Measurements from ENCODE around the gene NPIPB8. TPM values are rescaled to one million over a fixed set of nuclear protein-coding genes. Genes with fewer than 3 reads are reported as not detected.

NPIPB8 gene
- total and polyA plus RNA-seq, 2 of the 13 experiments (the other 11 are each of a cell fraction or from before 2014, with no cell fraction given) = 0.49 to 2.3 TPM

DNA sequence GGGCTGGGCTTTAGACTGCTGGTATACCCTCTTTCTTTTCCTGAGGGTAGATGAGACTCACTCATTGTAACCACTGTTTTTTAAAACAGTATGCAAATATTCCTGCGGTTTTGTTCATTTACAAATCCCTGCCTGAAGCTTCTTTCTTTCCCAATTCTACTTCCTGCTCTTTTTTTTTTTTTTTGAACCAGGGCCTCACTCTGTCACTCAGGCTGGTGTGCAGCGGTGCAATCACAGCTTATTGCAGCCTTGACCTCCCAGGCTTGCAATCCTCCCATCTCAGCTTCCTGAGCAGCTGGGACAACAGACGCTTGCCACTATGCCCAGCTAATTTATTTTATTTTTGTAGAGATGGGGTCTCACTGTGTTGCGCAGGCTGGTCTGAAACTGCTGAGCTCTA is 20.0 kb upstream of the NPIPB8 start (continued):
- TF ChIP-seq ATF7 (IDR thresholded peaks at IDR 0.05) (no peak), ATF7 (CRISPR knock-in tag; IDR thresholded peaks at IDR 0.05) (0 out of 2 replicates have a peak, but pooled peaks have one; percentile 29), ZNF670 (CRISPR knock-in tag; IDR thresholded peaks at IDR 0.05; ENCODE audit: borderline replicate concordance) (no peak), ZFP62 (CRISPR knock-in tag; IDR thresholded peaks at IDR 0.05) (no peak), NR2F6 (IDR thresholded peaks at IDR 0.05) (peak; percentile 85), NR2F6 (CRISPR knock-in tag; IDR thresholded peaks at IDR 0.05) (peak; percentile 89), MTF1 (CRISPR knock-in tag; IDR thresholded peaks at IDR 0.05) (no peak), ZUFSP (CRISPR knock-in tag; IDR thresholded peaks at IDR 0.05; ENCODE audit: borderline replicate concordance) (no peak), FOXO1 (CRISPR knock-in tag; IDR thresholded peaks at IDR 0.05) (no peak), HIVEP1 (CRISPR knock-in tag; IDR thresholded peaks at IDR 0.05) (no peak), MED1 (CRISPR knock-in tag; IDR thresholded peaks at IDR 0.05) (peak; percentile 47; the same call in 1 of the 2 replicates), ZFYVE20 (CRISPR knock-in tag; IDR thresholded peaks at IDR 0.05; ENCODE audit: borderline replicate concordance, low read depth) (no peak), FIP1L1 (IDR thresholded peaks at IDR 0.05; ENCODE audit: borderline replicate concordance, insufficient read depth, low read depth, low read length) (no peak), ZNF143 (CRISPR knock-in tag; IDR thresholded peaks at IDR 0.05) (no peak), POGZ (CRISPR knock-in tag; IDR thresholded peaks at IDR 0.05) (no peak), ZNF562 (CRISPR knock-in tag; IDR thresholded peaks at IDR 0.05; ENCODE audit: borderline replicate concordance) (no peak), SMYD3 (CRISPR knock-in tag; IDR thresholded peaks at IDR 0.05) (no peak), SRSF4 (IDR thresholded peaks at IDR 0.05; ENCODE audit: low read depth, low read length, poor library complexity, severe bottlenecking) (no peak), NR2C2 (CRISPR knock-in tag; IDR thresholded peaks at IDR 0.05; ENCODE audit: borderline replicate concordance) (peak; percentile 67)
- TF ChIP-seq, protein P1, sequence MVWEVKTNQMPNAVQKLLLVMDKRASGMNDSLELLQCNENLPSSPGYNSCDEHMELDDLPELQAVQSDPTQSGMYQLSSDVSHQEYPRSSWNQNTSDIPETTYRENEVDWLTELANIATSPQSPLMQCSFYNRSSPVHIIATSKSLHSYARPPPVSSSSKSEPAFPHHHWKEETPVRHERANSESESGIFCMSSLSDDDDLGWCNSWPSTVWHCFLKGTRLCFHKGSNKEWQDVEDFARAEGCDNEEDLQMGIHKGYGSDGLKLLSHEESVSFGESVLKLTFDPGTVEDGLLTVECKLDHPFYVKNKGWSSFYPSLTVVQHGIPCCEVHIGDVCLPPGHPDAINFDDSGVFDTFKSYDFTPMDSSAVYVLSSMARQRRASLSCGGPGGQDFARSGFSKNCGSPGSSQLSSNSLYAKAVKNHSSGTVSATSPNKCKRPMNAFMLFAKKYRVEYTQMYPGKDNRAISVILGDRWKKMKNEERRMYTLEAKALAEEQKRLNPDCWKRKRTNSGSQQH (CRISPR knock-in tag; IDR thresholded peaks at IDR 0.05; ENCODE audit: low read depth) = no peak
- TF ChIP-seq, protein P2, sequence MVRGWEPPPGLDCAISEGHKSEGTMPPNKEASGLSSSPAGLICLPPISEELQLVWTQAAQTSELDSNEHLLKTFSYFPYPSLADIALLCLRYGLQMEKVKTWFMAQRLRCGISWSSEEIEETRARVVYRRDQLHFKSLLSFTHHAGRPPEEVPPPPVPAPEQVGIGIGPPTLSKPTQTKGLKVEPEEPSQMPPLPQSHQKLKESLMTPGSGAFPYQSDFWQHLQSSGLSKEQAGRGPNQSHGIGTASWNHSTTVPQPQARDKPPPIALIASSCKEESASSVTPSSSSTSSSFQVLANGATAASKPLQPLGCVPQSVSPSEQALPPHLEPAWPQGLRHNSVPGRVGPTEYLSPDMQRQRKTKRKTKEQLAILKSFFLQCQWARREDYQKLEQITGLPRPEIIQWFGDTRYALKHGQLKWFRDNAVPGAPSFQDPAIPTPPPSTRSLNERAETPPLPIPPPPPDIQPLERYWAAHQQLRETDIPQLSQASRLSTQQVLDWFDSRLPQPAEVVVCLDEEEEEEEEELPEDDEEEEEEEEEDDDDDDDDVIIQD (CRISPR knock-in tag; IDR thresholded peaks at IDR 0.05; ENCODE audit: low read depth) = no peak
- TF ChIP-seq, protein P3, sequence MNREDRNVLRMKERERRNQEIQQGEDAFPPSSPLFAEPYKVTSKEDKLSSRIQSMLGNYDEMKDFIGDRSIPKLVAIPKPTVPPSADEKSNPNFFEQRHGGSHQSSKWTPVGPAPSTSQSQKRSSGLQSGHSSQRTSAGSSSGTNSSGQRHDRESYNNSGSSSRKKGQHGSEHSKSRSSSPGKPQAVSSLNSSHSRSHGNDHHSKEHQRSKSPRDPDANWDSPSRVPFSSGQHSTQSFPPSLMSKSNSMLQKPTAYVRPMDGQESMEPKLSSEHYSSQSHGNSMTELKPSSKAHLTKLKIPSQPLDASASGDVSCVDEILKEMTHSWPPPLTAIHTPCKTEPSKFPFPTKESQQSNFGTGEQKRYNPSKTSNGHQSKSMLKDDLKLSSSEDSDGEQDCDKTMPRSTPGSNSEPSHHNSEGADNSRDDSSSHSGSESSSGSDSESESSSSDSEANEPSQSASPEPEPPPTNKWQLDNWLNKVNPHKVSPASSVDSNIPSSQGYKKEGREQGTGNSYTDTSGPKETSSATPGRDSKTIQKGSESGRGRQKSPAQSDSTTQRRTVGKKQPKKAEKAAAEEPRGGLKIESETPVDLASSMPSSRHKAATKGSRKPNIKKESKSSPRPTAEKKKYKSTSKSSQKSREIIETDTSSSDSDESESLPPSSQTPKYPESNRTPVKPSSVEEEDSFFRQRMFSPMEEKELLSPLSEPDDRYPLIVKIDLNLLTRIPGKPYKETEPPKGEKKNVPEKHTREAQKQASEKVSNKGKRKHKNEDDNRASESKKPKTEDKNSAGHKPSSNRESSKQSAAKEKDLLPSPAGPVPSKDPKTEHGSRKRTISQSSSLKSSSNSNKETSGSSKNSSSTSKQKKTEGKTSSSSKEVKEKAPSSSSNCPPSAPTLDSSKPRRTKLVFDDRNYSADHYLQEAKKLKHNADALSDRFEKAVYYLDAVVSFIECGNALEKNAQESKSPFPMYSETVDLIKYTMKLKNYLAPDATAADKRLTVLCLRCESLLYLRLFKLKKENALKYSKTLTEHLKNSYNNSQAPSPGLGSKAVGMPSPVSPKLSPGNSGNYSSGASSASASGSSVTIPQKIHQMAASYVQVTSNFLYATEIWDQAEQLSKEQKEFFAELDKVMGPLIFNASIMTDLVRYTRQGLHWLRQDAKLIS (CRISPR knock-in tag; IDR thresholded peaks at IDR 0.05) = no peak

Data from HepG2 (cell line).